Tibial nerve (tissue), 4 donors: ENCODE data around the gene SNRPB. TPM values are rescaled to one million over a fixed set of nuclear protein-coding genes. Genes with fewer than 3 reads are reported as not detected.
A peak's percentile ranks its signal among the peaks of the same experiment; 100 is the strongest.

Experiments used
- DNase-seq, 2 donors: peaks; one replicate each; pipeline ENCODE4 v3.0.0-alpha.2; 2019; ENCODE audit warnings: low spot score in 2 of 2
- H3K27ac ChIP-seq, 4 donors: fragments of 200-600 bp; sonication (generic) in 3 of 4; one replicate each; pipeline ENCODE4 v1.5.1; 2017 to 2019; ENCODE audit warnings: mild to moderate bottlenecking in 1 of 4
- H3K27me3 ChIP-seq, 2 donors: fragments of 200-600 bp; sonication (generic) in 1 of 2; one replicate each; pipeline versions ENCODE4 v1.5.1 to v1.6.0; 2017 to 2019
- H3K36me3 ChIP-seq, 3 donors: fragments of 200-600 bp; sonication (generic); one replicate each; pipeline ENCODE4 v1.5.1; 2018 to 2019
- H3K4me1 ChIP-seq, 4 donors: fragments of 200-600 bp; sonication (generic) in 3 of 4; one replicate each; pipeline ENCODE4 v1.5.1; 2017 to 2019
- H3K4me3 ChIP-seq, 4 donors: fragments of 200-600 bp; sonication (generic) in 3 of 4; one replicate each; pipeline ENCODE4 v1.5.1; 2017 to 2019; ENCODE audit warnings: mild to moderate bottlenecking in 1 of 4, moderate library complexity in 1 of 4
- H3K9me3 ChIP-seq, 4 donors: fragments of 200-600 bp; sonication (generic) in 3 of 4; one replicate each; pipeline ENCODE4 v1.5.1; 2017 to 2019
- EP300 ChIP-seq, 2 donors: sonication (generic); formaldehyde crosslinking; IDR thresholded peaks; one replicate each; pipeline ENCODE4 v1.6.1; 2017; ENCODE audit warnings: antibody characterized with exemption in 2 of 2, mild to moderate bottlenecking in 1 of 2
- POLR2A ChIP-seq, 2 donors: fragments of 450-650 bp; IDR thresholded peaks; one replicate each; pipeline ENCODE4 v1.6.1; 2017; ENCODE audit warnings: antibody characterized with exemption in 2 of 2, mild to moderate bottlenecking in 2 of 2, moderate library complexity in 2 of 2
- WGBS, 2 donors: methylation state at CpG; one replicate each; pipeline ENCODE4 v1.1.5; 2018; 5-methylcytosine and 5-hydroxymethylcytosine counted together
- total RNA-seq, 4 donors: library from RNA; depleted of rRNA; stranded (reverse); fragments of >200 nt; gene quantifications; one replicate each; pipeline ENCODE4 v1.1.0, GENCODE V29; 2016
- TF ChIP-seq, protein P1 (sequence below), 5 experiments: fragments of 200-600 bp in 3 of 5; fragments of 450-650 bp in 2 of 5; sonication (generic) in 3 of 5; IDR thresholded peaks; one replicate each; pipeline ENCODE4 v1.5.1; 2016 to 2019; ENCODE audit warnings: antibody characterized with exemption in 5 of 5, mild to moderate bottlenecking in 3 of 5, moderate library complexity in 2 of 5

The SNRPB gene
- total RNA-seq, 4 donors from 2014 or later: 129 to 198 (median 134) TPM

- WGBS, 2 donors: 90 to 91% methylated on average over 9 of the region's 9 CpGs
- no peak overlapping the region for H3K4me3 ChIP-seq
- no peak for DNase-seq
- peaks cover 0 to 5% (median 0%) of the 10 kb centered on the region in 4 donors for H3K4me1 ChIP-seq
- no peaks in the 10 kb centered on the region for H3K27me3 ChIP-seq
- H3K9me3 ChIP-seq: no peaks in the 10 kb centered on the region
- H3K36me3 ChIP-seq: peaks cover 0 to 34% (median 0%) of the 10 kb centered on the region in 3 donors
- TF ChIP-seq, protein P1, sequence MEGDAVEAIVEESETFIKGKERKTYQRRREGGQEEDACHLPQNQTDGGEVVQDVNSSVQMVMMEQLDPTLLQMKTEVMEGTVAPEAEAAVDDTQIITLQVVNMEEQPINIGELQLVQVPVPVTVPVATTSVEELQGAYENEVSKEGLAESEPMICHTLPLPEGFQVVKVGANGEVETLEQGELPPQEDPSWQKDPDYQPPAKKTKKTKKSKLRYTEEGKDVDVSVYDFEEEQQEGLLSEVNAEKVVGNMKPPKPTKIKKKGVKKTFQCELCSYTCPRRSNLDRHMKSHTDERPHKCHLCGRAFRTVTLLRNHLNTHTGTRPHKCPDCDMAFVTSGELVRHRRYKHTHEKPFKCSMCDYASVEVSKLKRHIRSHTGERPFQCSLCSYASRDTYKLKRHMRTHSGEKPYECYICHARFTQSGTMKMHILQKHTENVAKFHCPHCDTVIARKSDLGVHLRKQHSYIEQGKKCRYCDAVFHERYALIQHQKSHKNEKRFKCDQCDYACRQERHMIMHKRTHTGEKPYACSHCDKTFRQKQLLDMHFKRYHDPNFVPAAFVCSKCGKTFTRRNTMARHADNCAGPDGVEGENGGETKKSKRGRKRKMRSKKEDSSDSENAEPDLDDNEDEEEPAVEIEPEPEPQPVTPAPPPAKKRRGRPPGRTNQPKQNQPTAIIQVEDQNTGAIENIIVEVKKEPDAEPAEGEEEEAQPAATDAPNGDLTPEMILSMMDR (IDR thresholded peaks at IDR 0.05): no peak
- TF ChIP-seq EP300 (IDR thresholded peaks at IDR 0.05) (no peak), POLR2A (IDR thresholded peaks at IDR 0.05) (no peak)
- no peak overlapping the region for H3K27ac ChIP-seq
Measured at GRCh38 chr20:2475850-2476741, 5.5 kb upstream of the SNRPB start.

GRCh38 chr20:2473516-2473915 is 2.9 kb upstream of the SNRPB start:
- TF ChIP-seq, protein P1 (IDR thresholded peaks at IDR 0.05): no peak
- no peak for TF ChIP-seq EP300 (IDR thresholded peaks at IDR 0.05)
- TF ChIP-seq POLR2A (IDR thresholded peaks at IDR 0.05): no peak
- WGBS, 2 donors: 63 to 66% methylated on average over 4 of the region's 4 CpGs
- Histone ChIP-seq H3K27me3 (no peaks in the 10 kb centered on the region), H3K36me3 (peaks cover 0 to 19% (median 0%) of the 10 kb centered on the region in 3 donors), H3K9me3 (no peaks in the 10 kb centered on the region), H3K27ac (no peak overlapping the region), H3K4me3 (no peak overlapping the region), H3K4me1 (peaks cover 0 to 20% (median 3%) of the 10 kb centered on the region in 4 donors)
- DNase-seq: no peak

DNA sequence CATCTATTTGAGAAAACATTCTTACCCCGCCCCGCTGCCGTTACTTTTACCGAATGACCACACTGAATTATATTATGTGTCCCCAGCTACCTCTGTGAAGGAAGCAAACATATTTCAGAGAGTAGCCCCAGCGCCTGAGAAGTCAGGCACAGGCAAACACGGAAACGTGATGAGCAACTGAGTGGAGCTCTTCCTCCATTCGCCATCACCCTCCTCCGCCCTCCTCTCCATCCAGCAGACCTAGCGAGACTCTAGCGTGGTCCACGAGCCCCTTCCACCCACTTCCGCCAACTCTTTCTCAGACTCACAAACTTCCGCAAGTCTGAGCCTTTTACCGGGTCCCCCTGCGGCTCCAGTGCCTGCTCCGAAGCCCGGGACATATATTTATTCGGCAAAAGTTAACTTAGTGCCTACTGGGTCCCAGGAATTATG is 582 bp downstream of the SNRPB start:
- Histone ChIP-seq H3K27ac (peak overlapping the region; percentile 80 to 94 (median 88)), H3K36me3 (peaks cover 0 to 26% (median 8%) of the 10 kb centered on the region in 3 donors), H3K4me1 (peaks cover 0 to 43% (median 3%) of the 10 kb centered on the region in 4 donors), H3K27me3 (no peaks in the 10 kb centered on the region), H3K4me3 (peak overlapping the region; percentile 55 to 80 (median 74)), H3K9me3 (no peaks in the 10 kb centered on the region)
- peak in 1 of 2 donors; percentile 12 for DNase-seq
- WGBS, 2 donors: 0% methylated on average over 19 of the region's 19 CpGs
- TF ChIP-seq, protein P1 (IDR thresholded peaks at IDR 0.05): no peak
- TF ChIP-seq POLR2A (IDR thresholded peaks at IDR 0.05) (no peak), EP300 (IDR thresholded peaks at IDR 0.05) (no peak)

DNA sequence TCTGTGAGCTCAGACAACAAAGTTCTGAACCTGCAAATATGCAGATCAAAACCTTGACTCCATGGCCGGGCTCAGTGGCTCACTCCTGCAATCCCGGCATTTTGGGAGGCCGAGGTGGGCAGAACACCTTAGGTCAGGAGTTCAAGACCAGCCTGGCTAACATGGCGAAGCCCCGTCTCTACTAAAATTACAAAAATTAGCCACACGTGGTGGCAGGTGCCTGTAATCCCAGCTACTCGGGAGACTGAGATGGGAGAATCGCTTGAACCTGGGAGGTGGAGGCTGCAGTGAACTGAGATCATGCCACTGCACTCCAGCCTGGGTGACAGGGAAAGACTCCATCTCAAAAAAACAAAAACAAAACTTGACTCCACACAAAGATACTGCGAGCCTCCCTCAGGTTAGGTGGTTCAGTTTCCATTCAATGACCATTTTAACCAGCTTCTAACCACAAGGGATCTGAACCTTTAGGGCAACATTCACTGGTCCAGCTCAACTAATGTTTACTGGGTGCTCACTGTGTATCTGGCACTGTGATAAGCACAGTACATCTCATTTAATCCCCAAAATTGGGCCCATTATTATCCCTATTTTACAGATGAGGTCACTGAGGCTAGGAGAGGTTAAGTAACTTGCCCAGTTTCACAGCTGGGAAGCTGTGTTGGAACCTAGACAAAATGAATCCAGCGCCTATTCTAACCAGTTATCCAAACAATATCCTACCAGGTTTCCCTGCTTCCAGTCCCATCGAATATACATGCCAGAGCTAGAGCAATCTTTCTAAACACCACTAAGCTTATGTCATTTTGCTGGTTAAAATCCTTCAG is 1.8 kb downstream of the SNRPB start:
- Histone ChIP-seq H3K36me3 (peaks cover 0 to 39% (median 8%) of the 10 kb centered on the region in 3 donors), H3K4me3 (peak overlapping the region in 2 of 4 donors; percentile 70 to 77), H3K27ac (peak overlapping the region in 1 of 4 donors; percentile 94), H3K9me3 (no peaks in the 10 kb centered on the region), H3K27me3 (no peaks in the 10 kb centered on the region), H3K4me1 (peaks cover 0 to 43% (median 3%) of the 10 kb centered on the region in 4 donors)
- DNase-seq: no peak
- no peak for TF ChIP-seq EP300 (IDR thresholded peaks at IDR 0.05)
- TF ChIP-seq, protein P1 (IDR thresholded peaks at IDR 0.05): no peak
- 72 to 76% methylated on average over 11 of the region's 11 CpGs for WGBS, 2 donors
